Measurements from ENCODE around the gene C1QC. TPM values are rescaled to one million over a fixed set of nuclear protein-coding genes. Genes with fewer than 3 reads are reported as not detected.

Gene C1QC
- total RNA-seq, 1 experiment from 2014 or later, result 0.59 TPM

GRCh38 chr1:22606161-22606560 is 37.3 kb upstream of the C1QC start (continued):
- TF ChIP-seq CTCF (IDR thresholded peaks at IDR 0.05 in 2 of 3, conservative IDR thresholded peaks at IDR 0.05 in 1 of 3; ENCODE audit: borderline replicate concordance in 1 of 3, insufficient read depth in 1 of 3, low read depth in 2 of 3, low read length in 2 of 3) (no peak), RAD21 (IDR thresholded peaks at IDR 0.05; ENCODE audit: low read depth) (no peak), JUND (IDR thresholded peaks at IDR 0.05) (no peak), SP1 (IDR thresholded peaks at IDR 0.05; ENCODE audit: low read depth) (no peak), POLR2A (IDR thresholded peaks at IDR 0.05; ENCODE audit: borderline replicate concordance, extremely low read depth, insufficient read depth, insufficient read length) (no peak), ELF1 (IDR thresholded peaks at IDR 0.05; ENCODE audit: borderline replicate concordance, low read depth) (no peak), ZBTB33 (IDR thresholded peaks at IDR 0.05; ENCODE audit: extremely low read depth, insufficient replicate concordance, low read length) (no peak), ZNF274 (IDR thresholded peaks at IDR 0.05; ENCODE audit: low read depth, low read length) (no peak), MAX (IDR thresholded peaks at IDR 0.05) (no peak), POLR2AphosphoS5 (IDR thresholded peaks at IDR 0.05; ENCODE audit: low read depth, low read length) (no peak), EGR1 (IDR thresholded peaks at IDR 0.05; ENCODE audit: low read depth) (no peak), EZH2phosphoT487 (IDR thresholded peaks at IDR 0.05; ENCODE audit: borderline replicate concordance) (no peak)

GRCh38 chr1:22607154-22607553 is 36.3 kb upstream of the C1QC start:
- intact Hi-C loops (cut with micrococcal nuclease), result no loop called here
- TF ChIP-seq REST (IDR thresholded peaks at IDR 0.05; ENCODE audit: low read depth) (peak; percentile 60), SP1 (IDR thresholded peaks at IDR 0.05; ENCODE audit: low read depth) (no peak)
- no TSS peak for BruUV-seq (replicated peaks)
- ATAC-seq, result no peak
- no peak overlapping the region for H3K4me2 ChIP-seq (ENCODE audit: low read length)
- CTCF ChIA-PET, result no interaction called here
- no peak overlapping the region for H3K27ac ChIP-seq (ENCODE audit: low read depth, low read length)
- no peaks in the 10 kb centered on the region for H3K4me1 ChIP-seq (ENCODE audit: control insufficient read depth in 1 of 2, insufficient read depth in 2 of 2, low read length in 2 of 2)
- H3K36me3 ChIP-seq (ENCODE audit: control insufficient read depth in 1 of 2, insufficient read depth in 2 of 2, low read length in 2 of 2), result no peaks in the 10 kb centered on the region
- no peak overlapping the region for H3K9ac ChIP-seq (ENCODE audit: low read length)
- H3K4me3 ChIP-seq (replicated peaks in 1 of 2; ENCODE audit: low read depth in 1 of 2, low read length in 2 of 2), result no peak overlapping the region
- H3K79me2 ChIP-seq (ENCODE audit: insufficient read depth, low read length), result no peaks in the 10 kb centered on the region
- no peak overlapping the region for H2AFZ ChIP-seq (ENCODE audit: low read depth, low read length, poor library complexity, severe bottlenecking)
- POLR2A ChIA-PET, result no interaction called here
- RAD21 ChIA-PET (ENCODE audit: low non-redundant PET in 1 of 2, low total read pairs in 2 of 2, uncharacterized antibody in 2 of 2, unreplicated experiment in 2 of 2), result no interaction called here
- peaks cover 78% of the 10 kb centered on the region for H3K27me3 ChIP-seq (ENCODE audit: insufficient read depth, low read length)
- no peaks in the 10 kb centered on the region for H3K9me3 ChIP-seq (ENCODE audit: control insufficient read depth in 1 of 2, insufficient read depth in 1 of 2, low read depth in 1 of 2, low read length in 2 of 2)
- H4K20me1 ChIP-seq (ENCODE audit: insufficient read depth), result no peaks in the 10 kb centered on the region
- DNase-seq (ENCODE audit: low read depth, low spot score), result no peak
- H3K9me2 ChIP-seq (ENCODE audit: insufficient read depth), result no peaks in the 10 kb centered on the region
